Nephron (organoid): Measurements from ENCODE around the gene NRIP2.

Experiments
- H3K27ac Mint-ChIP-seq, 3 experiments: 2 replicates each; pipeline ENCODE4 v1.8.0; 2020; ENCODE audit warnings: mixed read lengths in 3 of 3, mild to moderate bottlenecking in 2 of 3, moderate library complexity in 1 of 3
- H3K27me3 Mint-ChIP-seq: 2 replicates; pipeline ENCODE4 v1.8.0; 2021; ENCODE audit warnings: low read depth, mild to moderate bottlenecking, moderate library complexity, mixed read lengths
- H3K36me3 Mint-ChIP-seq: 2 replicates; pipeline ENCODE4 v1.8.0; 2020; ENCODE audit warnings: low read depth, mixed read lengths
- H3K4me1 Mint-ChIP-seq: 2 replicates; pipeline ENCODE4 v1.8.0; 2020; ENCODE audit warnings: mixed read lengths
- H3K4me3 Mint-ChIP-seq, 3 experiments: 2 replicates each; pipeline ENCODE4 v1.8.0; 2020; ENCODE audit warnings: mild to moderate bottlenecking in 3 of 3, mixed read lengths in 3 of 3, moderate library complexity in 2 of 3
- H3K9me3 Mint-ChIP-seq: 2 replicates; pipeline ENCODE4 v1.8.0; 2020; ENCODE audit warnings: mixed read lengths
- TF ChIP-seq, protein P1 (sequence below), 3 experiments: fragments of 200-600 bp; sonication (generic); IDR thresholded peaks; one replicate each; pipeline ENCODE4 v1.5.0; 2021; ENCODE audit warnings: antibody characterized with exemption in 3 of 3; ENCODE audit not compliant: unreplicated experiment in 3 of 3

The NRIP2 gene

DNA sequence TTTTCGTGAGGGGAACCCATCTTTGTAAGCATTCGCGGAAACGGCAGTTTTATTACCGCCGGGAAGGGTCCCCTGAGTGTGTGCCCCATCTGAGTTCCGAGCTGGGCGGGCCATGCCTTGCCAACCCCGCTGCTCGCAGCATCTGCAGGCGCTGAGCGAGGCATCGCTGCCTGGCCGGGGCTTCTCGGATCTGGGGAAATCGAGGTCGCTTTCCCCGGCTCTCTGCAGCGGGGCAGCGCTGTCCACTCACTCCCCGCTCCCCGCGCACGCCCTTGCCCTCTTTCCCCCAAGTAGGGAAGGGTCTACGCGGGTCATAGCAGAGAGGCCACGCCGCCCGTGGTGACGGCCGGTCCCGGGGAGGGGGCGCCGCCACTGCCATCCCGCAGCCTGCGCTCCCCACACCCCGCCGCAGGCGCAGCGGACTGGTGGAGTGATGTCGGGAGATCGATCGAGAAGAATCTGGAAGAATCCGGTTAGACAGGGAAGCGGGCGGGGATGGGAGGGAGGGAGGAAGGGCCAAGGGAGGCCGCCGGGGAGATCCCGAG lies 40.6 kb downstream of the NRIP2 start:
- Mint-ChIP-seq H3K9me3 (no peaks in the 10 kb centered on the region), H3K27me3 (no peaks in the 10 kb centered on the region), H3K36me3 (peaks cover 23% of the 10 kb centered on the region), H3K4me3 (peak overlapping the region; percentile 78 to 86 (median 85)), H3K4me1 (peaks cover 13% of the 10 kb centered on the region), H3K27ac (no peak overlapping the region)
- TF ChIP-seq, protein P1, sequence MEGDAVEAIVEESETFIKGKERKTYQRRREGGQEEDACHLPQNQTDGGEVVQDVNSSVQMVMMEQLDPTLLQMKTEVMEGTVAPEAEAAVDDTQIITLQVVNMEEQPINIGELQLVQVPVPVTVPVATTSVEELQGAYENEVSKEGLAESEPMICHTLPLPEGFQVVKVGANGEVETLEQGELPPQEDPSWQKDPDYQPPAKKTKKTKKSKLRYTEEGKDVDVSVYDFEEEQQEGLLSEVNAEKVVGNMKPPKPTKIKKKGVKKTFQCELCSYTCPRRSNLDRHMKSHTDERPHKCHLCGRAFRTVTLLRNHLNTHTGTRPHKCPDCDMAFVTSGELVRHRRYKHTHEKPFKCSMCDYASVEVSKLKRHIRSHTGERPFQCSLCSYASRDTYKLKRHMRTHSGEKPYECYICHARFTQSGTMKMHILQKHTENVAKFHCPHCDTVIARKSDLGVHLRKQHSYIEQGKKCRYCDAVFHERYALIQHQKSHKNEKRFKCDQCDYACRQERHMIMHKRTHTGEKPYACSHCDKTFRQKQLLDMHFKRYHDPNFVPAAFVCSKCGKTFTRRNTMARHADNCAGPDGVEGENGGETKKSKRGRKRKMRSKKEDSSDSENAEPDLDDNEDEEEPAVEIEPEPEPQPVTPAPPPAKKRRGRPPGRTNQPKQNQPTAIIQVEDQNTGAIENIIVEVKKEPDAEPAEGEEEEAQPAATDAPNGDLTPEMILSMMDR (IDR thresholded peaks at IDR 0.05; ENCODE audit: unreplicated experiment in 3 of 3): no peak

GRCh38 chr12:2793561-2793960 lies 41.3 kb downstream of the NRIP2 start:
- Mint-ChIP-seq H3K27me3 (no peaks in the 10 kb centered on the region), H3K4me1 (peaks cover 13% of the 10 kb centered on the region), H3K4me3 (peak overlapping the region; percentile 78 to 86 (median 85)), H3K27ac (no peak overlapping the region), H3K9me3 (no peaks in the 10 kb centered on the region), H3K36me3 (peaks cover 16% of the 10 kb centered on the region)
- TF ChIP-seq, protein P1 (IDR thresholded peaks at IDR 0.05; ENCODE audit: unreplicated experiment in 3 of 3): no peak

DNA sequence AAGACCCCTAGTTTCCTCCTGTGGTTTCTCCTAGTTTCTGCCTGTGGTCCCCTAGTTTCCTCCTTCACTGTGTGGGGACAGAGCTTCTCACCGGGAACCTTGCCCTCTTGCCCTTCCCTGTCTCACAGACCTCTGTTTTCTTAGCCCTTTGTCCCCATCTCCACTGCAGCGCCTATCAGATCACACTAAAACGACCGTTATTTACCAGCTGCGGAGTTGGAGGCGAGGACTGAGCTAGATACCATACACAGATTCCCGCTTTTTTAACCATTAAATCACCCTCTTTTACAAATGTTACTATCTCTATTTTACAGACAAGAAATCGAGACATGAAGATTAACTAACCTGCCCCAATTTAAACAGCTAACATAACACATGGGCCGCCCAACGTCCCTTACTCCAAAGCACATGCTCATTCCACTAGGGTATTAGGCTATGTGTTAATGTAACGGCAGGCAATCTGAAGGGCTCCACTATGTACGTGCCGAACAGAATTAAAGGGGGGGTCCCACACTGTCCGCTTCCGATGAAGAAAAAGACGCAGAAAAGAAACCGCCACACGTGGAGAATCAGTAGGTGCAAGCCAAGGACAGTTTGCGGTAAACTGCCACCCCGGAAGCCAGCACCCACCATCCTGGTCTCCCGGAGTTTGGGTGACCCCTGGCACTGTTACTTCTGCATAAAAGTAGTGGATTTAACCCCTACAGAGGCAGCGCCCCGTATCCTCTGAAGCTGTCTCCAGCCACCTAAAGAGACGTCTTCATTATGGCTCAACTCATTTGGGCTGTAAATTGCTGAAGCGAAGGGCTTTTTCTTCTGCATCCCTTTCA lies 41.9 kb downstream of the NRIP2 start:
- peak overlapping the region; percentile 78 to 86 (median 85) for H3K4me3 Mint-ChIP-seq

DNA sequence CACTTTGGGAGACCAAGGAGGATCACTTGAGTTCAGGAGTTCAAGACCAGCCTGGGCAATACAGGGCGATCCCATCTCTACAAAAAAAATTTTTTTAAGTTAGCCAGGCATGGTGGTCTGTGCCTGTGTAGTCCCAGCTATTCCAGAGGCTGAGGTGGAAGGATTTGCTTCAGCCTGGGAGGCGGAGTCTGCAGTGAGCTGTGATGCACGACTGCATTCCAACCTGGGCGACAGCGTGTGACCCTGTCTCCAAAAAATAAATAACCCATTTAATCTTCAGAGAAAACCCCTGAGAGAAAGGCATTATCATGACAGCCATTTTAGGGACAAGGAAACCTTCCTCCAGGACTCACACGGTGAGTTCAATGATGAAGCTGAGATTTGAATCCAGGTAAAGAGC lies 43.7 kb downstream of the NRIP2 start:
- H3K27ac Mint-ChIP-seq: no peak overlapping the region

More for the DNA sequence above, 41.9 kb downstream of the NRIP2 start:
- TF ChIP-seq, protein P1 (IDR thresholded peaks at IDR 0.05; ENCODE audit: unreplicated experiment in 3 of 3): no peak
- Mint-ChIP-seq H3K27me3 (no peaks in the 10 kb centered on the region), H3K4me1 (peaks cover 13% of the 10 kb centered on the region), H3K27ac (no peak overlapping the region), H3K9me3 (no peaks in the 10 kb centered on the region), H3K36me3 (peaks cover 9% of the 10 kb centered on the region)

GRCh38 chr12:2785017-2785416 lies 49.8 kb downstream of the NRIP2 start:
- Mint-ChIP-seq H3K4me3 (no peak overlapping the region), H3K9me3 (no peaks in the 10 kb centered on the region), H3K36me3 (no peaks in the 10 kb centered on the region), H3K27me3 (peaks cover 25% of the 10 kb centered on the region), H3K4me1 (peaks cover 7% of the 10 kb centered on the region), H3K27ac (no peak overlapping the region)
- TF ChIP-seq, protein P1 (IDR thresholded peaks at IDR 0.05; ENCODE audit: unreplicated experiment in 3 of 3): no peak

More for the DNA sequence above, 43.7 kb downstream of the NRIP2 start:
- Mint-ChIP-seq H3K36me3 (no peaks in the 10 kb centered on the region), H3K4me3 (no peak overlapping the region), H3K4me1 (peaks cover 2% of the 10 kb centered on the region), H3K27me3 (no peaks in the 10 kb centered on the region), H3K9me3 (no peaks in the 10 kb centered on the region)
- TF ChIP-seq, protein P1 (IDR thresholded peaks at IDR 0.05; ENCODE audit: unreplicated experiment in 3 of 3): no peak
